HG03039 (cell line): Measurements from ENCODE around the gene PROKR2.

Source experiments
- ATAC-seq: cut with Tn5 transposase; IDR thresholded peaks from one replicate; pipeline ENCODE4 v1.9.1; 2021; ENCODE audit warnings: mild to moderate bottlenecking, moderate library complexity; ENCODE audit not compliant: unreplicated experiment

The PROKR2 gene

DNA sequence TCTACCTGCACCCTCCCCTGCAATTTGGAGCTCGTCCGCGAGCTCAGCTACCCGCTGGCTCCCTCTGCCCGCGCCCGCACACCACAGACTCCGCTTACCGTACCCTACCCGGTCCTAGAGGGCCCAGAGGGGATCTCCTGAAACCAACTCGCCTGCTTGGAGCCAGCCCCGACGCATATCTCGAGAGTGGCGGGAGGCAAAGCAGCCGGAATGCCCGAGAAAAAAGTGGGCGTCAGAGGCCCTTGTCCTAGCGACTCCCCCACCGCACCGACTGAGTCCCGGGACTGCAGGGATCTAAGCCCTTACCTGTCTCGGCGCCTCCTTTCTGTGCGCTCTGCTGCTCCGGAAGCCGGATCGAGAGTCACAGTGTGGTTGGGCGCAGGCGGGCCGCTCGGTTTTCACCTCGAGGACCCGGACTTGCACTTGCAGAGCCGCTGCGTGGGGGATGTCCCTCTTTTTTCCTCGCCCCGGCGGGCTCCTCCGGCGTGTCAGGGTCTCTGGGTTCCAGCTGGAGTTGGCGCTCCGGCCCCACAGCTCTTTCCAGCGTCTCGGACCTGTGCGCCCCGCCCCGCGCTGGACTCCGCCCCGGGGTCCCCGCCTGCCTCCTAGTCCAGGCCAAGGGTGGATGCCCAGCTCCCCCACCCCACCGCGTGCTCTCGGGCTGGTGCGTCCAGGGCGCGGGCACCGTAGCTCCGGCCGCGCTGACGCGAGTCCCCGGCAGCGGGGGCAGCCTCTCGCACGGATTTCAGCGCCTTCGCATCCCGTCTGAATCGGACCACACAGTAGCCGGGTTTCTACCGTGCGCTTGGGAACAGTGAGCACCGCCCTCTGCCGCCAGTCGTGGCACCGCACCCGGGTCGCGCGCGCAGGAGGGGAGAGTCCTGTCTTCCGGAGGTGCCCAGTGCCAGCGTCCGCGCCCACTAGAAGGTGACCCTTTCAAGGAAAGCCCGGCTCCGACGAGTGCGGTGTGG is at the start of gene PROKR2:
Gene PROKR2, minus strand, starts transcription at position 767 of the 971 bp plus-strand sequence. CDS start 2,585 bp downstream, outside the sequence.
- ATAC-seq, result no peak

DNA sequence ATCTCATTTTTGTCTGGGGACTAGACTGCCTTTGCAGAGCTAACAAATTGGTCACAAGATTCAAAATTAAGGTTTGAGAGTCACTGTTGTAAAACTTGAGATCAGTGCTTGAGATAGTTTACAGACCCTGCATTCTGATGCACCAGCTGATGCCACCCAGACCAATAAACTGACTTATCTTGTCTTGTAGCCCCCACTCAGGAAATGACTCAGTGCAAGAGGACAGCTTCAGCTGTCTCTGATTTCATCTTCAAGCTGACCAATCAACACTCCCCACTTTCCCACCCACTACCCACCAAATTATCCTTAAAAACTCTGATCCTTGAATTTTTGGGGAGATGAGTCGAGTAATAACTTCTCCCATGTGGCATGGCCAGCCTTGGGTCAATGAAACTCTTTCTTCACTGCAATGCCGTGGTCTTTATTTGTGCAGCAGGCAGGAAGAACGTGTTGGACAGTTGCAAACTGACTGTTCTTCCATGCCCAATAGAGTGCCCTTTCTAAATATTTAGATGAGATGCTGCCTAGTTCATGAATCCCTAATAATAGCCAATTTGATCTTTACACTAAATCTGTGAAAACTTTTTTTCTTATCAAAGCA is 48.3 kb upstream of the PROKR2 start:
- ATAC-seq, result no peak

- ATAC-seq, result no peak
These were observed 47.5 kb upstream of the PROKR2 start for GRCh38 chr20:5364136-5364821.

DNA sequence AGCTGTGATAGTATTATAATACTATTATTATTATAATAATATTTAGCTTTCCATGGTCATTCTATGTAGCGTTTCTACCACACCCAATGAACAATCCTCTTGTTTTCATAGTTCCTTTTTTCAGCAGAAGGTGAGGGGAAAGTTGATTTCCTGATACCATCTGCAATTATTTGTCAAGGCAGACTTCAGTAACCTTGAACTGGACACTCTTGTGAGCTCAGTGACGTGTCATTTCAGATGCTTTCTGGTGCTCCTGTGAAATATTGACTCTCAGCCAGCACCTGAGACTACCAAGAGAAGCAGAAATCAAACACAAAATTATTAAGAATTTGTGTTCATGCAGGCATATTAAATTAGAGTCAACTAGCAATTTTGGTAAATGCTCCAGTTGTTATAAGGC is 46.0 kb upstream of the PROKR2 start:
- ATAC-seq, result no peak

- no peak for ATAC-seq
These were observed 44.4 kb upstream of the PROKR2 start for GRCh38 chr20:5361176-5361575.

DNA sequence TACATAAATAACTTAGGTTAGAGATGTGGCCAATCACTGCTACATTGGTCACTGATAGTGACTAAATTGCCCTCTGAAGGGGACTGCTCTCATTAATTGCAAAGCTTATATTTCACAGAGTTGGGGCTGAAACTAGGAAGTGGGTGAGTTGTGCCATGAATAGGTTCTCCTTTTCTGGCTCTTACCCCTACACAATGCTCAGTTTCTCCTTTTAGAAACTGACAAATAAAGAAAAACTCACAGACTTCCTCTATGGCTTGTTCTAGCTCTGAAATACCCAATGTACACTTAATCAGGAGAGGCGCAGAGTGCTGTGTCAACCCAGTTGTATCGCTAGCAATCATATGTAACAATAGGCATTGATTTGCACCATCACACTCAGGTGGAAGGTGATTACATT is 41.2 kb upstream of the PROKR2 start:
- ATAC-seq, result no peak

DNA sequence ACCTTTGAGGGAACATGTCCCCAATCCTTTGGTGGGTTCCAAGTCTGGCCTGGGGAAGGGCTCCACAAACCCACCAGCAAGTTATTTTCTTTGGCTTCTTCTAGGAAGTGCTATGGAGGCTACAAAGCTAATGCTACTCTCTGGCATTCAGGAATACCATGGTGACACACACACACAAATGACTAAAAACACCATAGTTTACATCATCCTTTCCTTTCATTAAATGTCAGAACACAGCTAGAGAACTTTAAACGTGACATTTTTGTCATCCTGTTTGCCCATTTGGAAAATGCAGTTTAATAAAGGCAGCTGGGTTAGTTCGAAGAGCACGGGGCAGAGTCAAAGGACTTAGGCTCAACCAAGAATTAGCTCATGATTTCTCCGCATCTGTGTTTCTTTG is 40.2 kb upstream of the PROKR2 start:
- ATAC-seq, result no peak

GRCh38 chr20:5354901-5355300 is 38.1 kb upstream of the PROKR2 start:
- no peak for ATAC-seq

DNA sequence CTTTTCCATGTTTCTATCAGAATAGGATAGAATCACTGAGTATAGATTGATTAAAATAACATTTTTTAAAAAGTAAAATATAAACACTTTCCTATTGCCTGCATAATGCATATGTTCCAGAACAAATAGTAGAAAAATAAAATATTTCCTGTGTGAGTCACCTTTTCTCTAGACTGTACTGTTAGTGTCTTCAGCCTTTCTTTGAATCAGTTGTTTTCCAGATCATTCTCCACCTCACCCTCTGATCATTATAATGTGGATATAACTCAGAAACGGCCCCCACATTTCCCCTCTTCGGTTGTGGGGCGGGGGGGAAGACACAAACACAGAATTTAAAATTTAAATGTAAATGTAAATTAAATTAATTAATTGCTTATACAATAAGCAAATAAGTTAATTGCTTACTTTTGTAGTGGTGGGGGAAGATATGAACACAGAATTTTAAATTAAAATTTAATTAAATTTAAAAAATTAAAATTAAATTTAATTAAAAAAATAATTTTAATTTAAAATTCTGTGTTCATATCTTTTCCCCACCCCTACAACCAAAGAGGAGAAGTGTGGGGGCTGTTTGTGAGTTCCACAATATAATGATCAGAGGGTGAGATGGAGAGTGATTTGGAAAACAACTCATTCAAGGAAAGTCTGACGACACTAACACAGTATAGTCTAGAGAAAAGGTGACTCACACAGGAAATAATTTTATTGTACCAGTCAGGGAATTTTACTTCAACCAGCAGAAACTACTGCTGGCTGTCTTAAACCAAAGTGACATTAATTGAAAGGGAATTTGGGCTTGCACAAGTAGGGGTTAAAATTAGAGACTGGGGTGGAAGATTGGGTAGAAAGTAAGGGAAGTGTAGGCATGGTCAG is 37.1 kb upstream of the PROKR2 start:
- ATAC-seq, result no peak

- no peak for ATAC-seq
These were observed 32.7 kb upstream of the PROKR2 start for GRCh38 chr20:5349448-5349847.

GRCh38 chr20:5342021-5342420 is 25.3 kb upstream of the PROKR2 start:
- no peak for ATAC-seq

- no peak for ATAC-seq
These were observed 14.6 kb upstream of the PROKR2 start for GRCh38 chr20:5331340-5331739.

GRCh38 chr20:5328268-5328667 is 11.5 kb upstream of the PROKR2 start:
- ATAC-seq, result no peak

DNA sequence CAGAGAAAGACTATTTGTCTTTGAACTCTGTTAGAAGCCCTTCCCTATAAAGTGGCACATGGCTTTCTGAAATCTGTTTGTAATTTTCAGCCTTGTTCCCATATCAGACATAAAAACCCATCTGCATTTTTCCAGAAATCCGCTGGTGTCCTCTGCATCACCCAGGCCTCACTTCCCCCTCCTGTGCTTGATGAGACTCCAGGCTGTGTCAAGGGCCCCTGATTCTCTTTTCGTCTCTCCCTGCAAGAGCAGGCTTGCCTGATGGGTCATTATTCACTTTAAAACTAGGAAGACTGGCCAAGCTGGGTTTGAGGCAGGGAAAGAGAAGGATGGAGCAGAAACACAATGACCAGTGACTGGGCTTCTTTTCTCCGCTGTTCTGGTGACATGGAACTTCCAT is 10.6 kb upstream of the PROKR2 start:
- no peak for ATAC-seq

DNA sequence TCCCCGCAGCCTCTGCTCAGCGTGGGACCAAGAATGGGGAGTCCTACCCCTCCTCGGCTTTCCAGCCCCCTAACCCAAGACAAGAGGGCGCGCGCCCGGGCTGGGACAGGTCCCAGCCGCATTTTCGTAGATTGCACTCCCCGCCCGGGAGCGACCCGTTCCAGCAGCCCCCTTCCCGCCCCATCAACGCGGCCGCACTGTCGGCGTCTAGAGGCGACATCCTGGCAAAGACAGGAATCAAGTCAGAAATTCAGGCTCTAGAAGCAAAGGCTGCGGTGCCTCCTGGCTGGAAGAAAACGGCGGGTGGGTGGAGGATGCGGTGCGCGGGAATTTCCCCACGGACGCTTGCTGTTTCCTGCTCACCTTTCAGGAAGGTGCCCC is 957 bp downstream of the PROKR2 start:
- no peak for ATAC-seq

DNA sequence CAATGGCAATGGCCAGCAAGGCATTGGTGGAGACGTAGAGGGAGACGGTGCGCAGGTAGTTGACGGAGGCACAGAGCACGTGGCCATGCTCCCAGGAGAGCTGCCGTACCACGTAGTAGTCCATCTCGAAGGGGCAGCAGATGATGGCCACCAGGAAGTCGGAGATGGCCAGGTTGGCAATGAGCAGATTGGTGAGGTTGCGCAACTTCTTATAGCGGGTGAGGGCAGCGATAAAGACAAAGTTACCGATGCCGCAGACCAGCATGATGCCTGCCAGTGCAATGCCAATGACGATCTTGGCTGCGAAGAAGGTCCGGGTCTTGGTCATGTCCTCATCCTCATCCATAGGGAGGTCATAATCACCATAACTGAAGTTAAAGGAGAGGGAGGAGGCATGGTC is 2.8 kb downstream of the PROKR2 start:
- no peak for ATAC-seq

GRCh38 chr20:5312518-5312917 is 4.2 kb downstream of the PROKR2 start:
- no peak for ATAC-seq

DNA sequence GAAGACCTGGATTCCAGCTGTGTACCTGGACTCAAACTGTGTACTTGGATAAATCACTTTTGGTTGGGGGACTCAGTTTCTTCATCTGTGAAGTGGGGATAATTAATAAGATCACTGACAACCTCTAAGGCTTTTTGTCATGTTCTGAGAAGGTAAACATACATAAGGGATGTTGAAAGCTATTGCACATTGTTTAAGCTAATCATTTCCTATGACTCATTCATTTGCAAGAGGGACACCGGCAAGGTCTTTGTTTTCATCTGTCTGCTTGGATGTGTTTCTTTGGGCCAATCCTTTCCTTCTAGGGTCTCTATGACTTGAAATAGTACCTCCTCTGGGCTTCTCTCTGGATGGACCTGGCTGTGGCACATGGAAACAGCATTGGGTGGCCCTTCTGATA is 6.8 kb downstream of the PROKR2 start:
- no peak for ATAC-seq

DNA sequence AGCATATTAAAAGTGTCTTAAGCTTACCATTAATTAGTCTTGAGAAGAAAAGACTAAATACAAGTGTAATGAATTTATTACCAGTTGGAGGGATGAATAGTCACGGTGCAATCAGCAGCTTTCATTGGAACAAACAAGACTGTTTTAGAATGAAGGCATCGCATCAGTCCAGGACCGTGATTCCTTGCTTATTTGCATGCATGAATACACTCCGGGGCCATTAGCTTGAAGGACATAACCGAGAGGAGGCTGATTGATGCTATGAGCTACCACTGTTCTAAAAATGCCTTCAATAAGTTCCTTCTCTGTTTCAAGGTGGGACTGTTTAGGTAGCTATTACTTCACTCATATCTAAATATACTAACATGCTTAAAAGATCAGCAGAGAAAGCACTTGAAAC is 17.9 kb downstream of the PROKR2 start:
- ATAC-seq, result no peak

- ATAC-seq, result no peak
These were observed 19.3 kb downstream of the PROKR2 start for GRCh38 chr20:5297280-5298004.
